Measurements from ENCODE around the gene PAX5.

PAX5 gene

DNA sequence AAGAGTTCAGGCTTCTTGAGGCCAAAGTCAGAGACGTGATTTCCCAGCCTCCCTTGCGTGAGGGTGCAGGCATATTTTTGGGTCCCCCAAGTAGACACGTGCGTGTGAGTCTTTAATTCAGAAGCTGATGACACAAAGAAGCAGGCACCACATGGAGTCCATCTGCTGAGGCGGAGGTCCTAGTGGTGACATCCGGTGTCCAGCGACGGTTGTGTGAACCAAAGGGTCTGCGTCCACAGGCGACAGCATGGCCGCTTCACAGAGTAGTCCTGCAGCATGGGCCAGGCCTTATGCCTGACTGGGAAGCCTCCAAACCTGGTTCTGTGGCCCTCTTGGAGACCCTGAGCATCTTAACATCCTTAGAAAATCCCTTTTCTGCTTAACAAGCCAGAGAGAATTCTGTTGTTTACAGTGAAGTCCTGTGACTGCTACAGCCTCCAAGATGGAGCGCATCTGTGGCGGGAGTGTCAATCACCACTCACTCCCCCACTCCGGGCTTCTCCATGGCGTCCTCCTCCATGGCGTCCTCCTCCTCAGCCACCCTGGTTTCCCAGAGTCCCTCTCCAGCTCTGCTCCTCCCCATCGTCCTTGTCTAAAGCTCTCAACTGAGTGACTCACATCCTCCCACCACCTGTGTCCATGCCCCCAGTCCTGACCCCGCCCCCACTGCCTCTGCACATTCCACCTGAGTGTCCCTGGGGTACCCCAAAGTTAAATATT lies 133.8 kb downstream of the PAX5 start:
- no peak for DNase-seq

DNA sequence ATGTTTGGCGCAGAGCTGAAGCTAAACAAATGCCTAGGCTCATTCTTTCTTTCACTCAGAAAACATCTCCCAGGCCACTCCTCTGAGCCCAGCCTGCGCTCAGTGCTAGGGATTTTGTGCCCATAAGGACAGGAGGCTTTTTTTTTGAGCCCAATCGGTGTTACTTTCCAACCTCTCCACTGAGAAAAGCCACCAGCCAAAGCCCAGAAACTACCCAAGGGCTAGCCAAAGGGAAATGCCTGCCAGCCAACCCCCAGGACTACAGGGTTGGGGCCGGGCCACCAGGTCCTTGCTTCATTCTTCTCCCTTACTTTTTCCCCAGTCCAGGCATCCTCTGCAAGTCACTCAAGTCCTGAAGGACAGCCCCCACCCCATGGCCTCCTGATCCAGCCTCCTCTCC lies 134.7 kb downstream of the PAX5 start:
- DNase-seq, result no peak

DNA sequence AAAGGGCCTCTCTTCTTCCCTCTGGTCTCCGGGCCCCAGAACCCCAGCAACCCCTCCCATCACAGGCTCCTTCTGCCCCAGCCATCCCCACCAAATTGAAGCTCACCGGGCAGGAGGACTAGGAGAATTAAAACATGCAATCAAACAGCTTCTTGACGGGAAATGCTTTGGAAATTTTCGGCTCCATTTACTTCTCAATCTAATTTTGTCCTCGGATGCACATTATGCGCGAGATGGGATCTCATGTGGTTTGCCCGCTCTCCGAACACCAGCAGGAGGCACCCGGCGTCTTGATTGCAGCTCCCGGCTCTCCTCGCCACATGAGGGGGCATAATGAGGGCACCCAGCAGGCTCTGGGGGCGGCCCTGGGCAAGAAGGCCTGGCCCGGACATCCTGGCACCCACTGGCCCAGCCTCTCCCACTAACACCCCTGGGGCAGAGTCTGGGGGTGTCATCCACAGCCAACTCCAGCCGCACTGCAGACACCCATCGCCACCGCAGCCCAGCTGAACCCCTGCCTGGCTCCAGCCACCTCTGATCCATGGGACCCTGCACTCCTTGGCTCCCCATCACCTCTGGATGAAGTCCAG lies 135.5 kb downstream of the PAX5 start:
- DNase-seq, result no peak

GRCh38 chr9:36897478-36897877 lies 136.6 kb downstream of the PAX5 start:
- no peak for DNase-seq

GRCh38 chr9:36897019-36897418 lies 137.0 kb downstream of the PAX5 start:
- DNase-seq, result no peak

DNA sequence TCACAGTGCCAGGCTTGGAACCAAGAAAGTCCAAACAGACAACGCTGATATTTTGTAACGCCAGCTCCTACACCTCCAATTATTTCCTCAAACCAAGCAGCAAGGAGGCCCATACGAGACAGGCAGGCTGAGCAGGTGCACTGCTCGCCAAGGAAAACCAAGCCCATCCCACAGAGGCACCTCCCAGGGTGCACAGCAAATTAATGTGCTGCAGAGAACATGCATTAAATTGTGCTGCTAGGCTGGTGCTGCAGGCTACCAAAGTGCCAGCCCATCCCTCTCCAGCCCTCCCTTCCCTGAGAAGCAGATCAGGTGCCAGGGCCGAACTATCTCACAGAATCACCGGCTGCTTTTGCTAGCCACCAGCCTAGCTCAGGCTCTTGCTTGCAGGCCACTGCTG lies 137.8 kb downstream of the PAX5 start:
- DNase-seq, result no peak

GRCh38 chr9:36895744-36896260 lies 138.3 kb downstream of the PAX5 start:
- DNase-seq, result no peak

- DNase-seq, result no peak
Observed at GRCh38 chr9:36894695-36895310, 139.3 kb downstream of the PAX5 start.

GRCh38 chr9:36893911-36894310 lies 140.2 kb downstream of the PAX5 start:
- DNase-seq, result peak in 1 of 14 donors; percentile 10

DNA sequence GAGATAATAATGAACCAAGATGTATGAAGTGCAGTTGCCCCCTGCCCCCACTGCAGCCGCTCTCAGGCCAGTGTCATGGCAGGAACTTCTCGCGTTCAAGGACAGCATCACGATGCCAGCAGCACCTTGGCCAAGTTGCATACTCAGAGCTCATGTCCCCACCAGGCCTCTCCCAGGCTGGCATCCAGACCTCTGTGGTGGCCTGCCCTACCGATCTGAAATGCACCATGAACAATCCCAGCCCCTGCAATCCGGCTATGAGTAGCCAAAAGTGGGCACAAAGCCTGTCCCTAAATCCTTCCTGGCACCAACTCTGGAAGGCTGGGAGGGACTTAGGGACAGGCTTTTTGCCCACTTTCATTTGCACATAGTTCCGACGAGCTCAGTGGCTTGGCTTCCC lies 140.9 kb downstream of the PAX5 start:
- DNase-seq, result peak in 5 of 14 donors; percentile 7 to 37 (median 23)

GRCh38 chr9:36892279-36892678 lies 141.8 kb downstream of the PAX5 start:
- no peak for DNase-seq

- DNase-seq, result no peak
Observed at GRCh38 chr9:36891341-36891811, 142.7 kb downstream of the PAX5 start.

DNA sequence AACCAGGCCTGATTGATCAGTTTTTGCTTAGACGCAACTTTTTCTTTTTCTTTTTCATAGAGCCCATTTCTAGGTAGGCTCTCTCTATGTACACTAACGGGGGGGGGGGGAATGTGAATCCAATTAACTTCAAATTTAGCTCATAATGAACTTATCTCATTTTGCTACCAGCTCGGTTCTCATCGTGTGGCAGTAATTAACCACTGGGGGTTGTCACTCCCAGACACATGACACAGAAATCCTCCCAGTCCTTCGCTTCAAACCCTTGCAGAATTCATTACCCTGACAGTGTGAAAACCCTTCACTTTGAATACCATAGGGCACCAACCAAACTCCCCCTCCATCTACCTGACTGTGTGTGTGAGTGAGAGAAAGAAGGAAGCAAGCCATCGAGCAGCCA lies 144.2 kb downstream of the PAX5 start:
- no peak for DNase-seq

DNA sequence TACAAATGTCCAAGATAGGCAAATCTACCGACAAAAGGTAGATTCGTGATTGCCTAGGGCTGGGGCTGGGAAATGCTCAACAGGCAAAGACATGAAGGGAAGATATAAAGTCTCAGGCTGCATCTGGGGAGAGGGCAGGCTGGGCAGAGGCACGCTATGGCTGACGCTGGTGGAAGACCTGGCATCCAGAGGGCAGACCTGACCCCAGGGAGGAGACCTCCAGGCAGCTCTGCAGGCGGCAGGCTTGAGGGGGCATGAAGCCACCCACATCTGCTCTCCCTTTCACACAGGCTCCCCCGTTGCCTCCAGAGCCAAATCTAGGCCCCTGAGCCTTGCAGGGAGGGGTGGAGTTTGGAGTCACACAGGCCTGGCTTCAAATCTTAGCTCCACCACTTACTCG lies 145.5 kb downstream of the PAX5 start:
- DNase-seq, result no peak

GRCh38 chr9:36884721-36885120 lies 149.3 kb downstream of the PAX5 start:
- no peak for DNase-seq

DNA sequence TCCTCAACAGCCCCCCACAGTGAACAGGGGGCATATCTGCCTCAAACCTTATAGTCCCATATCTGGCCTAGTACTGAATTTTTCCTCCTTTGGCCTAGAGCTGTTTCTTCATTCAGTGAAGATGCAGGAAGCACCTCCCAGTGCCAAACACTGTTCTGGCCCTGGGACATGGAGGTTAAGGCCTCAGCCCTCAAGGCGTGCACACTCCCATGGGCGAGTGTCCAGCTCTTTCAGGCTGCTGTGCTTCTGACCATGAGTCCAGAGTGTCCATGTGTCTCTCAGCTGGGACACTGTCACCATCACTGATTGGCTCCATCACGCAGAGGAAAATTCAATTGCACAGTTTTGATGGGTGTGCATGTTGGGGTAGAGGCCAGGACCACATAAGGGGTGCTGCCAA lies 151.5 kb downstream of the PAX5 start:
- DNase-seq, result no peak

DNA sequence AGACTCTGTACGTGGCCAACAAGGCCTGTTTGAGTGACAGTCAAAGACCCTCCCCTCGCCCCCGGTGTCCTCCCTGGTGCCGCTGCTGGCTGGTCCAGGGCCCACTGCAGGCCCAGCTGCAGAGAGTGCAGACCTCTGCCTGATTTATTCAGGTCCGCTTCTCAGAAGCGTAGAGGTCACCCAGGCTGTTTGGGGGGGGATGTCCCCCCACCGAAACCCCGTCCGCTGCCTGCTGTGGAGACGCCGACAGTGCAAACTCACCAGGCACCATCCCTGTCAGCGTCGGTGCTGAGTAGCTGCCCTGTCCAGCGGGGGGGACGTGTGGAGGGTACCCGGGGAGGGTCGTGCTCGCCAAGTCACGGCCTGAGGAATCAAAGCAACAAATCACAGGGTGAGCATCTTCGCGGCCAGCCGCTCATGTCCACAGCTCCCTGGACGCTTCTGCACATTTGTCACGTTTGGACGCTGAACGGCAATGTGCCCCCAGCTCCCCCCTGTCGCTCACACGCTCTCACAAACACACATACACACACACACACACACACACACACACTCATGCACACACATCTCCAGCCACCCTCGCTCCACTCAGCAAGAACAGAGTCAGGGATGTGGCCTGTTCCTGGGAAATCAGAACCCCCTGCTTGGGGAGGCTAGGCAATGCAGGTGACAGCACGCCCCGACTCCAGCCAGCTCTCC lies 152.2 kb downstream of the PAX5 start:
- DNase-seq, result no peak

GRCh38 chr9:36881316-36881715 lies 152.8 kb downstream of the PAX5 start:
- DNase-seq, result no peak

DNA sequence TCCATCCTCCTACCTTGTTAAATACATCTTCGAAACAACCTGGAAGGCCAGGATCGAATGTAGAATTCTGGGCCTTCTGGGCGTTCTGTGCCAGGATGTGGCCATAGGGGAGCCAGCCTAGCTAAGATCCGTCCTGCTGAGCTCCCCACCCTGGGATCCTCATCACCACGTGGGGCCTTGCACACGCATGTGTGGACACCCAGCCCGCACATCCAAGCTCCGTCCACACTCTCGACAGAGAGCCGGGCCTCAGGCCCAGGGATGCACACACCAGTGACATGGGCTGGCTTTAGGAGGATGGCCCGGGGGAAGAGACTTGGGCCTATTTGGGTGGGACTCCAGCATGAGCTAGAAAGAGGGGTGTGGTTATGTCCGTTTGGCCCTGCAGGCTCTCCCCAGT lies 154.0 kb downstream of the PAX5 start:
- no peak for DNase-seq

DNA sequence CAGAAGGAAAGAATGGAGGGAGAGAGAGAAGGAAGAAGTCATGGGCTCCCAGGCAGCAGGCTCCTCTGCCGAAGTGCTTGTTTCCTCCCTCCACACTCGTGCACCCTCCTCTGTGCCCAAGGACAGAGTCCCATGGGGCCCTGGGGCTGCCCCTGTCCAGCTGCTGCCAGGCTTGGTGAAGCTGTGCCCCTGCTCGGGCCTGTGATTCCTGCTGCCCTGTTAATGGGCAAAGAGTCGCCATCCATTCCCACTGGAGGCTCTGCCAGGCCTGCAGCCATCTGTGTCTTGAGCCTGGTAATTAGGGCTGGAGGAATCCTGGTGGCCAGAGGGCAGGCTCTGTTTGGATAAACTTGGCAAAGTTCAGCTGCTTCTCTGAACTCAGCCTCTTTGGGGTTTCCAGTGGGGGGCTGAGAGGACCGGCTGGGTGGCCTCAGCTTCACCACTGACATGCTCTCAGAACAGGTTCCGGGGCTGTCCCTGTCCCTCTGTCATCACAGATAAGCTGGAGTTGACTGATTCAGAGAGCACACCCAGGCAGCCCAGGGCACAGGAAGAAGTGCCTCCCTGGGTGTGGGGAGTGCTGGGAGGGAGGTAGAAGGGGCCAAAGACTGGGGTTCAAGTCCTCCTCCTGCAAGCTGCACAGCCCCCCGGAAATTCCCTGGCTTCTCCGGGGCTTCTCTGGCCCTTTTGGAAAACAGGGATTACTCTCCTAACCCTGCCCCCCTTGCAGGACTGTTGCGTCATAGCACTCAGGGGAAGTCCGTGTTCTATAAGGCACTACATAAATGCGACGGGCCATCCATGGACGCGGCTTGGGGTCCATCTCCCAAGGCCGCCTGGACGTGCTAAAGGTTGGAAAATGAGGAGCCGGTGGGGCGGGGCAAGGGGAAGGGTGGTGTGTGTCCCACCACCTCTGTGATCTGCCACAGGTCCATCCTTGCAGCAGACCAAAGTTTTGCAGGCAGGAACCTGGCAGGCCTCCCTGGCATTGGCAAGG lies 154.8 kb downstream of the PAX5 start:
- DNase-seq, result no peak

DNA sequence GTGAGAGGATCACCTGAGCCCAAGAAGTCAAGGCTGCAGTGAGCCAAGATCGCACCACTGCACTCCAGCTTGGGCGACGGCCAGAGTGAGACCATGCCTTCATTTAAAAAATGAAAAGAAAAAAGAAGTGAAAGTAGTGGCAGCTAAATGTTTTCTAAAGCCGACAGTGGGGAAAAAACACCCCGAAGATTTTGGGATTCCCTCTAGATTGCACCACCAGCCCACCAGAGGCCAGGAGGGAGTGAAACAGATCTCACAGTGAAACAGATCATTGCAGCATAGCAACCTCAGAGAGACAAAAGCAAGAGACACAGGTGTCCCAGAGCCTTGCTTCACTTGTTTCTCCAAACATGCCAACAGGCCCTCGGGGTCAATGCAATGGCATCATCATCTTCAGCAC lies 156.8 kb downstream of the PAX5 start:
- DNase-seq, result no peak

DNA sequence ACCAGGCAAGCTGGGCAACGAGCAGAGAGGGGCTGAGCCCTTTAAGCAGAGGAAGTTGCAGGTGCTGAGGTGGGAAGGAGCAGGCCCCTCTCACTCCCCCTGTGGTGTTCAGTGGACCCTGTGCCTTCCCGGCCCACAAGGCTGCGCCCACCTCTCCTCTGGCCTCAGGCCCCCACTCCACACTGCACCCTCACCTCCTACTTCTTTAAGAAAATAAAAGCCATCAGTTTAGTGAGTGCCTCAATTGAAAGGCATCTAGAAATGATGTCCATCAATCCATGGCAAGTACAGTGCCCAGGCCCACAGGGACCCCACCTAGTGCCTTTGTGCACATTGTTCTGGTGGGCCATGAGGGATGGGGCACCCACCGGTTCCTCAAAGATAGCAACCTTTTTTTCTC lies 158.0 kb downstream of the PAX5 start:
- DNase-seq, result no peak

All from C1 segment of cervical spinal cord (tissue), 14 donors.